Measurements from ENCODE around the gene PLB1.
"Not testable (repeated sequence)": the region's sequence is repeated elsewhere in the genome, so short reads cannot be mapped to it uniquely, and the experiment has no call there.

PLB1 gene

GRCh38 chr2:28463893-28464292, 32.0 kb upstream of the PLB1 start:
- no peak for DNase-seq

- no peak for DNase-seq
Measured at GRCh38 chr2:28465148-28465885, 30.5 kb upstream of the PLB1 start.

GRCh38 chr2:28469304-28469703, 26.6 kb upstream of the PLB1 start:
- DNase-seq: no peak

GRCh38 chr2:28469947-28470535, 25.8 kb upstream of the PLB1 start:
- DNase-seq: no peak

GRCh38 chr2:28470759-28471158, 25.1 kb upstream of the PLB1 start:
- DNase-seq: no peak

GRCh38 chr2:28471214-28471613, 24.6 kb upstream of the PLB1 start:
- no peak for DNase-seq

- DNase-seq: no peak
Measured at GRCh38 chr2:28471701-28472236, 24.1 kb upstream of the PLB1 start.

GRCh38 chr2:28472641-28473040, 23.2 kb upstream of the PLB1 start:
- DNase-seq: not testable (repeated sequence)

- DNase-seq: no peak
Measured at GRCh38 chr2:28475088-28475595, 20.7 kb upstream of the PLB1 start.

- no peak for DNase-seq
Measured at GRCh38 chr2:28477087-28477486, 18.8 kb upstream of the PLB1 start.

- no peak for DNase-seq
Measured at GRCh38 chr2:28477645-28478044, 18.2 kb upstream of the PLB1 start.

- DNase-seq: no peak
Measured at GRCh38 chr2:28480403-28481049, 15.3 kb upstream of the PLB1 start.

GRCh38 chr2:28481905-28482304, 14.0 kb upstream of the PLB1 start:
- DNase-seq: no peak

- no peak for DNase-seq
Measured at GRCh38 chr2:28484835-28485234, 11.0 kb upstream of the PLB1 start.

- no peak for DNase-seq
Measured at GRCh38 chr2:28486526-28486925, 9.3 kb upstream of the PLB1 start.

- DNase-seq: no peak
Measured at GRCh38 chr2:28487258-28487657, 8.6 kb upstream of the PLB1 start.

- no peak for DNase-seq
Measured at GRCh38 chr2:28488083-28488830, 7.6 kb upstream of the PLB1 start.

GRCh38 chr2:28488858-28489575, 6.8 kb upstream of the PLB1 start:
- no peak for DNase-seq

- DNase-seq: no peak
Measured at GRCh38 chr2:28490558-28490957, 5.3 kb upstream of the PLB1 start.

GRCh38 chr2:28492282-28492681, 3.6 kb upstream of the PLB1 start:
- DNase-seq: no peak

- no peak for DNase-seq
Measured at GRCh38 chr2:28493636-28494035, 2.2 kb upstream of the PLB1 start.

Data from nucleus accumbens (tissue), 56 donors.